A673 (cell line): ENCODE results near the gene SLCO1B1. TPM values are rescaled to one million over a fixed set of nuclear protein-coding genes. Genes with fewer than 3 reads are reported as not detected.
"Not testable (repeated sequence)": the region's sequence is repeated elsewhere in the genome, so short reads cannot be mapped to it uniquely, and the experiment has no call there.

Experiments used
- Bru-seq: library from RNA; stranded (reverse); fragments of 400-500 nt; gene quantifications from one replicate; lab custom pipeline; 2021; lab: Mats Ljungman, UMichigan
- BruChase-seq, 2 experiments: library from RNA; stranded (reverse); fragments of 400-500 nt; gene quantifications; one replicate each; lab custom pipeline; 2021; lab: Mats Ljungman, UMichigan
- BruUV-seq: library from RNA; stranded (reverse); fragments of 400-500 nt; replicated peaks from 2 replicates; lab custom pipeline; 2021; lab: Mats Ljungman, UMichigan
- CTCF ChIA-PET: fragments of 300-600 bp; sonication (Branson Sonifier 250); formaldehyde crosslinking; loops from one replicate; lab custom pipeline; 2022; ENCODE audit warnings: antibody characterized with exemption; lab: Charles Lee
- POLR2A ChIA-PET: fragments of 300-600 bp; sonication (Branson Sonifier 250); formaldehyde crosslinking; loops from one replicate; lab custom pipeline; 2022; ENCODE audit warnings: antibody characterized with exemption; ENCODE audit not compliant: low non-redundant PET; lab: Charles Lee
- DNase-seq: peaks from one replicate; pipeline ENCODE4 v3.0.0-alpha.2; 2015; ENCODE audit warnings: low spot score
- H3K27ac ChIP-seq: fragments of 200-600 bp; sonication (generic); 2 replicates; pipeline ENCODE4 v1.5.1; 2016; ENCODE audit warnings: mixed run types, low read depth, mild to moderate bottlenecking, mixed read lengths, antibody characterized with exemption, low read length; ENCODE audit not compliant: poor library complexity, severe bottlenecking
- H3K27me3 ChIP-seq: fragments of 200-600 bp; sonication (generic); replicated peaks from 2 replicates; pipeline ENCODE4 v1.6.1; 2017; ENCODE audit warnings: mixed run types, low read depth, mild to moderate bottlenecking, mixed read lengths, antibody characterized with exemption, low read length; ENCODE audit not compliant: insufficient read depth, poor library complexity
- H3K36me3 ChIP-seq: fragments of 200-600 bp; sonication (generic); 2 replicates; pipeline ENCODE4 v1.6.1; 2016; ENCODE audit warnings: mixed run types, mild to moderate bottlenecking, mixed read lengths, antibody characterized with exemption, low read length; ENCODE audit not compliant: insufficient read depth, poor library complexity, severe bottlenecking
- H3K4me1 ChIP-seq: fragments of 200-600 bp; sonication (generic); 2 replicates; pipeline ENCODE4 v1.6.1; 2017; ENCODE audit warnings: mixed run types, mild to moderate bottlenecking, mixed read lengths, antibody characterized with exemption, low read length; ENCODE audit not compliant: insufficient read depth, poor library complexity, severe bottlenecking
- H3K4me3 ChIP-seq: fragments of 200-600 bp; sonication (generic); 2 replicates; pipeline ENCODE4 v1.5.1; 2016; ENCODE audit warnings: low read depth, mixed run types, mild to moderate bottlenecking, mixed read lengths, low read length; ENCODE audit not compliant: poor library complexity, severe bottlenecking
- H3K9me3 ChIP-seq: fragments of 200-600 bp; sonication (generic); 2 replicates; pipeline ENCODE4 v1.6.1; 2016; ENCODE audit warnings: mixed run types, low read depth, mild to moderate bottlenecking, mixed read lengths, antibody characterized with exemption, low read length; ENCODE audit not compliant: poor library complexity, severe bottlenecking
- EZH2 ChIP-seq: fragments of 200-600 bp; sonication (generic); IDR thresholded peaks from 2 replicates; pipeline ENCODE4 v1.6.1; 2017; ENCODE audit warnings: borderline replicate concordance, low read depth, mild to moderate bottlenecking, mixed read lengths, antibody characterized with exemption, low read length; ENCODE audit not compliant: poor library complexity, severe bottlenecking
- intact Hi-C: fragments of 100-400 bp; cut with micrococcal nuclease; formaldehyde crosslinking; loops from one replicate; pipeline ENCODE4 v1.10.0; 2022; ENCODE audit not compliant: unreplicated experiment
- long read RNA-seq: library from polyadenylated mRNA; stranded (forward); transcript quantifications from one replicate; pipeline ENCODE4 v2.0.0, GENCODE V29; 2022
- total RNA-seq: library from RNA; stranded (reverse); gene quantifications from 2 replicates; pipeline ENCODE4 v1.2.3, GENCODE V29; 2021
- TF ChIP-seq, protein P1 (sequence below): fragments of 300-800, 200-600 bp; sonication (generic); conservative IDR thresholded peaks from 2 replicates; pipeline ENCODE4 v1.5.1; 2017; ENCODE audit warnings: low read depth, mild to moderate bottlenecking, antibody characterized with exemption, low read length, moderate library complexity, mixed read lengths

Gene SLCO1B1, protein sequence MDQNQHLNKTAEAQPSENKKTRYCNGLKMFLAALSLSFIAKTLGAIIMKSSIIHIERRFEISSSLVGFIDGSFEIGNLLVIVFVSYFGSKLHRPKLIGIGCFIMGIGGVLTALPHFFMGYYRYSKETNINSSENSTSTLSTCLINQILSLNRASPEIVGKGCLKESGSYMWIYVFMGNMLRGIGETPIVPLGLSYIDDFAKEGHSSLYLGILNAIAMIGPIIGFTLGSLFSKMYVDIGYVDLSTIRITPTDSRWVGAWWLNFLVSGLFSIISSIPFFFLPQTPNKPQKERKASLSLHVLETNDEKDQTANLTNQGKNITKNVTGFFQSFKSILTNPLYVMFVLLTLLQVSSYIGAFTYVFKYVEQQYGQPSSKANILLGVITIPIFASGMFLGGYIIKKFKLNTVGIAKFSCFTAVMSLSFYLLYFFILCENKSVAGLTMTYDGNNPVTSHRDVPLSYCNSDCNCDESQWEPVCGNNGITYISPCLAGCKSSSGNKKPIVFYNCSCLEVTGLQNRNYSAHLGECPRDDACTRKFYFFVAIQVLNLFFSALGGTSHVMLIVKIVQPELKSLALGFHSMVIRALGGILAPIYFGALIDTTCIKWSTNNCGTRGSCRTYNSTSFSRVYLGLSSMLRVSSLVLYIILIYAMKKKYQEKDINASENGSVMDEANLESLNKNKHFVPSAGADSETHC
- total RNA-seq: not detected in 2 replicates
- Bru-seq, nascent RNA: not detected
- BruChase-seq, experiment 1, labeled RNA remaining after a 2-hour chase: not detected
- BruChase-seq, experiment 2, labeled RNA remaining after a 6-hour chase: percentile 3 among the genes with signal in this experiment
- long read RNA-seq: 0 reads

DNA sequence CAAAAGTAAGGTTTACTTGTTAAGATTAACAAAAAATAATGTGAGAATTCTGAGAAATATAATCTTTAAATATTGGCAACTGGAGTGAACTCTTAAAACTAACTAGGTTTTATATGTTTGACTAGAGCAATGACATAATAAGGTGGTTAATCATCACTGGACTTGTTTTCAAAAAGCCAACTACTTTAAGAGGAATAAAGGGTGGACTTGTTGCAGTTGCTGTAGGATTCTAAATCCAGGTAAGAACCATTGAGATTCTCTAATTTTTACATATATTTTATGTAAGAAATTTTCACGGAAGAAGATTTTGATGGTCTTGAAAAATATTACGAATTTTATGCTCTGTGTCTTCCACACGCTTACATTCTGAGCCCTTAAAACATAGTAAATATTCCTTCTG lies at the start of gene SLCO1B1:
Gene SLCO1B1, plus strand, starts transcription at position 197 of the 400 bp plus-strand sequence. CDS start 10,381 bp downstream, outside the sequence.
- TF ChIP-seq, protein P1, sequence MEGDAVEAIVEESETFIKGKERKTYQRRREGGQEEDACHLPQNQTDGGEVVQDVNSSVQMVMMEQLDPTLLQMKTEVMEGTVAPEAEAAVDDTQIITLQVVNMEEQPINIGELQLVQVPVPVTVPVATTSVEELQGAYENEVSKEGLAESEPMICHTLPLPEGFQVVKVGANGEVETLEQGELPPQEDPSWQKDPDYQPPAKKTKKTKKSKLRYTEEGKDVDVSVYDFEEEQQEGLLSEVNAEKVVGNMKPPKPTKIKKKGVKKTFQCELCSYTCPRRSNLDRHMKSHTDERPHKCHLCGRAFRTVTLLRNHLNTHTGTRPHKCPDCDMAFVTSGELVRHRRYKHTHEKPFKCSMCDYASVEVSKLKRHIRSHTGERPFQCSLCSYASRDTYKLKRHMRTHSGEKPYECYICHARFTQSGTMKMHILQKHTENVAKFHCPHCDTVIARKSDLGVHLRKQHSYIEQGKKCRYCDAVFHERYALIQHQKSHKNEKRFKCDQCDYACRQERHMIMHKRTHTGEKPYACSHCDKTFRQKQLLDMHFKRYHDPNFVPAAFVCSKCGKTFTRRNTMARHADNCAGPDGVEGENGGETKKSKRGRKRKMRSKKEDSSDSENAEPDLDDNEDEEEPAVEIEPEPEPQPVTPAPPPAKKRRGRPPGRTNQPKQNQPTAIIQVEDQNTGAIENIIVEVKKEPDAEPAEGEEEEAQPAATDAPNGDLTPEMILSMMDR: no peak
- no peak for TF ChIP-seq EZH2
- POLR2A ChIA-PET: no interaction called here
- Histone ChIP-seq H3K4me1 (no peaks in the 10 kb centered on the region), H3K4me3 (no peak within 1 kb of the TSS), H3K36me3 (no peaks in the 10 kb centered on the region), H3K27me3 (no peaks in the 10 kb centered on the region), H3K27ac (no peak within 1 kb of the TSS), H3K9me3 (no peaks in the 10 kb centered on the region)
- CTCF ChIA-PET: no interaction called here
- BruUV-seq: no TSS peak
- intact Hi-C loops: no loop called here
- DNase-seq: no peak

DNA sequence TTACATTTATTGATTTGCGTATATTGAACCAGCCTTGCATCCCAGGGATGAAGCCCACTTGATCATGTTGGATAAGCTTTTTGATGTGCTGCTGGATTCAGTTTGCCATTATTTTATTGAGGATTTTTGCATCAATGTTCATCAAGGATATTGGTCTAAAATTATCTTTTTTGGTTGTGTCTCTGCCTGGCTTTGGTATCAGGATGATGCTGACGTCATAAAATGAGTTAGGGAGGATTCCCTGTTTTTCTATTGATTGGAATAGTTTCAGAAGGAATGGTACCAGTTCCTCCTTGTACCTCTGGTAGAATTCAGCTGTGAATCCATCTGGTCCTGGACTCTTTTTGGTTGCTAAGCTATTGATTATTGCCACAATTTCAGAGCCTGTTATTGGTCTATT lies 46.2 kb upstream of the SLCO1B1 start:
- H3K9me3 ChIP-seq, intact Hi-C loops, H3K27ac ChIP-seq, DNase-seq, POLR2A ChIA-PET, H3K36me3 ChIP-seq, H3K4me1 ChIP-seq, CTCF ChIA-PET, H3K4me3 ChIP-seq, H3K27me3 ChIP-seq, BruUV-seq: not testable (repeated sequence)

DNA sequence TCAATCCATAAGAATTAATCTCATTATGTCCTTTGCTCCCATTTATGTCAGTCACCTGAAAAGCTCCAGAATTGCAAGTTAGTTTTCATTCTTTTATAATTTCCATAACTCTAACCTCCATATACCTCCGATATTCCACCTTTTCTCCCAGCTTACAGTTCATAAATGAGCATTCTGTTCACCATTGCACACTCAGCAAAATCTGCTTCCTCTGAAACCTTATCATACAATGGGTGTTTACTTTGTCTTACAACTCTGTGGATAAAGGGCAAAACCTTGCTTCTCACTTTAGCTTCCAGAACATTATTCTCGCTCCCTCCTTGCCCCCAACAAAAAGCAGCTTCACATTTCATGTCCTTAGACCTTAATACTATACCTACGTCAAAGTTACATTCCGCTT lies 19.3 kb upstream of the SLCO1B1 start:
- H3K27me3 ChIP-seq: no peaks in the 10 kb centered on the region
- CTCF ChIA-PET: no interaction called here
- DNase-seq: no peak
- H3K4me3 ChIP-seq: no peak overlapping the region
- no peaks in the 10 kb centered on the region for H3K4me1 ChIP-seq
- H3K27ac ChIP-seq: no peak overlapping the region
- POLR2A ChIA-PET: no interaction called here
- no TSS peak for BruUV-seq
- H3K36me3 ChIP-seq: no peaks in the 10 kb centered on the region
- TF ChIP-seq, protein P1: no peak
- no peak for TF ChIP-seq EZH2
- no peaks in the 10 kb centered on the region for H3K9me3 ChIP-seq
- intact Hi-C loops: no loop called here
